Osteoblast (primary cell): ENCODE data around the gene NUP62. TPM values are rescaled to one million over a fixed set of nuclear protein-coding genes. Genes with fewer than 3 reads are reported as not detected.

Experiments used
- DNase-seq: peaks from one replicate; pipeline ENCODE4 v3.0.0; 2011; ENCODE audit warnings: low spot score, mixed read lengths; ENCODE audit not compliant: insufficient read length; ENCODE audit errors: missing footprints
- H2AFZ ChIP-seq: 2 replicates; pipeline ENCODE4 v1.6.0; 2011; ENCODE audit warnings: mild to moderate bottlenecking, low read length
- H3K27ac ChIP-seq: 2 replicates; pipeline ENCODE4 v1.5.1; 2011; ENCODE audit warnings: mild to moderate bottlenecking, low read depth, low read length, moderate library complexity
- H3K27me3 ChIP-seq: 2 replicates; pipeline ENCODE4 v1.6.0; 2012; ENCODE audit warnings: mild to moderate bottlenecking, control low read depth, inconsistent platforms, low read length, moderate library complexity; ENCODE audit not compliant: insufficient read depth
- H3K36me3 ChIP-seq: 2 replicates; pipeline ENCODE4 v1.5.1; 2011; ENCODE audit warnings: mild to moderate bottlenecking, low read length, control low read depth, moderate library complexity; ENCODE audit not compliant: insufficient read depth
- H3K4me1 ChIP-seq: 2 replicates; pipeline ENCODE4 v1.5.1; 2011; ENCODE audit warnings: mild to moderate bottlenecking, low read length, control low read depth, moderate library complexity; ENCODE audit not compliant: insufficient read depth
- H3K4me2 ChIP-seq: 2 replicates; pipeline ENCODE4 v1.6.0; 2011; ENCODE audit warnings: mild to moderate bottlenecking, low read length; ENCODE audit not compliant: insufficient read depth
- H3K4me3 ChIP-seq: fragments of 200-600 bp; sonication (generic); 3 replicates; pipeline ENCODE4 v1.5.1; 2012; ENCODE audit warnings: mild to moderate bottlenecking, low read length, inconsistent platforms; ENCODE audit not compliant: insufficient read depth
- H3K79me2 ChIP-seq: 2 replicates; pipeline ENCODE4 v1.6.0; 2012; ENCODE audit warnings: mild to moderate bottlenecking, low read length, control low read depth, inconsistent platforms; ENCODE audit not compliant: insufficient read depth
- H3K9me3 ChIP-seq: 2 replicates; pipeline ENCODE4 v1.5.1; 2011; ENCODE audit warnings: low read depth, low read length, control low read depth
- H4K20me1 ChIP-seq: 2 replicates; pipeline ENCODE4 v1.6.0; 2012; ENCODE audit warnings: mild to moderate bottlenecking, low read length, control low read depth; ENCODE audit not compliant: insufficient read depth
- CTCF ChIP-seq: IDR thresholded peaks from 2 replicates; pipeline ENCODE4 v1.5.1; 2011; ENCODE audit warnings: mild to moderate bottlenecking, low read depth, low read length, moderate library complexity; ENCODE audit errors: extremely low read depth
- total RNA-seq: library from RNA; depleted of rRNA; stranded (reverse); fragments of >200 nt; gene quantifications from 2 replicates; pipeline ENCODE4 v1.2.3, GENCODE V29; 2012

Gene NUP62
- total RNA-seq, 1 donor: 22.8 TPM

- Histone ChIP-seq H3K36me3 (peaks cover 45% of the 10 kb centered on the region), H3K4me2 (no peak overlapping the region), H3K79me2 (peaks cover 41% of the 10 kb centered on the region), H2AFZ (no peak overlapping the region), H3K4me1 (peaks cover 30% of the 10 kb centered on the region), H3K27me3 (no peaks in the 10 kb centered on the region), H3K4me3 (no peak overlapping the region), H4K20me1 (peaks cover 29% of the 10 kb centered on the region), H3K27ac (no peak overlapping the region), H3K9me3 (no peaks in the 10 kb centered on the region)
- no peak for DNase-seq
- no peak for TF ChIP-seq CTCF
Observed at GRCh38 chr19:49863254-49863934, 65.9 kb downstream of the NUP62 start.

DNA sequence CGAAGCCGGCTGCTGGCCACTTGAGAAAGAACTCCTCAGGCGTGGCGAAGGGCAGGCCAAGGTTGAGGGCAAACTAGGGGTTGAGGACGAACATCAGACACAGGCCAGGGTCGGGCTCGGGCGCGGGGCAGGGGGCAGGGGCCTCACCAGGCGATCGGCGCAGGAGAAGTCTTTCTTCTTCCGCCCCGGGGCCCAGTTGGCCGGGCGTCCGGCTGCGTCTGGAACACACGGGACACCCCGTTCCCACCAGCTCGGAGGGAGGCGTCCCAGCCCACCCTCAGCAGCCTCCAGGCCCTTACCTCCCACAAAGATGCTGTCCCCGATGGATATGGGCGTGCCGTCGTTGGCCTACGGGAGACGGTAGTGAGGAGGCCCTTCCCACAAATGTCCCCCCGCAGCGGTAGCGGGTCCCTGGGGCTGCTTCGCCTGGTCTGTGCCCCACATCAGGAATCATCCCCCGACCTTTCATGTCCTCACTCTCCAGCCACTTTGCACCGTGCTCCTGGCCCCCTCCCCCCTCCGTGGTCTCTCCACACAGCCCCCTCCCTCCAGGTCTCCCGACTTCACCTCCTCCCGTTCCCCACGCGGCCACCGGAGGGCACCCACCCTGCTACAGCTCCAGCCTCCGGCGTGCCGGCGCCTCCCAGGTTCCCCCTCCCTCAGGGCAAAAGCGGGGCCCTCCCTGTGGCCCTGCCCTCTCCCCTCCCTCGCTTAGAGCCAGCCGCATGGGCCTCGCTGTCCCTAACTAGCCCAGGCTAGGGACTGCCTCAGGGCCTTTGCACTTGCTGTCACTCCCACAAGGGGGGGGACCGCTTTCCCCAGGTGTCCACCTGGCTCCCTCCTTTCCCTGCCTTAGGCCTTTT lies 66.7 kb downstream of the NUP62 start:
- TF ChIP-seq CTCF: peak; percentile 12
- peaks cover 29% of the 10 kb centered on the region for H3K4me1 ChIP-seq
- H3K4me2 ChIP-seq: no peak overlapping the region
- peaks cover 29% of the 10 kb centered on the region for H4K20me1 ChIP-seq
- DNase-seq: peak; percentile 92
- H3K79me2 ChIP-seq: peaks cover 41% of the 10 kb centered on the region
- no peaks in the 10 kb centered on the region for H3K9me3 ChIP-seq
- no peak overlapping the region for H3K4me3 ChIP-seq
- no peaks in the 10 kb centered on the region for H3K27me3 ChIP-seq
- no peak overlapping the region for H3K27ac ChIP-seq
- H3K36me3 ChIP-seq: peaks cover 52% of the 10 kb centered on the region
- no peak overlapping the region for H2AFZ ChIP-seq

- no peak overlapping the region for H2AFZ ChIP-seq
- H3K79me2 ChIP-seq: peaks cover 39% of the 10 kb centered on the region
- H3K27me3 ChIP-seq: no peaks in the 10 kb centered on the region
- peaks cover 27% of the 10 kb centered on the region for H3K4me1 ChIP-seq
- peaks cover 29% of the 10 kb centered on the region for H4K20me1 ChIP-seq
- no peak overlapping the region for H3K27ac ChIP-seq
- peaks cover 60% of the 10 kb centered on the region for H3K36me3 ChIP-seq
- TF ChIP-seq CTCF: no peak
- H3K4me3 ChIP-seq: no peak overlapping the region
- no peak overlapping the region for H3K4me2 ChIP-seq
- DNase-seq: no peak
- H3K9me3 ChIP-seq: no peaks in the 10 kb centered on the region
Observed at GRCh38 chr19:49861541-49862378, 67.5 kb downstream of the NUP62 start.
